Measurements from ENCODE around the gene TGFBR1.

DNA sequence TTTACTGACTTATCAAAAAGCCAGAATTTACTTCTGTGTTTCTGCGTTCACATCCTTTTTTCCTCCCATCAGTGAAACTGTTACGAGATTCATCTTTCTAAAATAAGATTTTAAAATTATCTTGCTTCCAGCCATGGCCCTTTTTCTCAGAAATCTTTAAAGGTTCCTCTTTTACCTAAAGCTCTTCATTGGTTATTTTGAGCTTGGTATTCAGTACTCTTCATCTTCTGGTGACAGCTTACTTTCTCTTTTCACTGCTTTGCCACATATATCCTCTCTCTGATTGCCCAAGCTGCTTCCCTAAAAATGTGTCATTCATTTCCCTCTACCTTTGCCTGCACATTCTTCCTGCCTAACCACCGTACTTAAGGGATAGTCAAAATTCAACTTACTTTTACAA, 32.3 kb downstream of the TGFBR1 start:
- TF ChIP-seq, protein P1, sequence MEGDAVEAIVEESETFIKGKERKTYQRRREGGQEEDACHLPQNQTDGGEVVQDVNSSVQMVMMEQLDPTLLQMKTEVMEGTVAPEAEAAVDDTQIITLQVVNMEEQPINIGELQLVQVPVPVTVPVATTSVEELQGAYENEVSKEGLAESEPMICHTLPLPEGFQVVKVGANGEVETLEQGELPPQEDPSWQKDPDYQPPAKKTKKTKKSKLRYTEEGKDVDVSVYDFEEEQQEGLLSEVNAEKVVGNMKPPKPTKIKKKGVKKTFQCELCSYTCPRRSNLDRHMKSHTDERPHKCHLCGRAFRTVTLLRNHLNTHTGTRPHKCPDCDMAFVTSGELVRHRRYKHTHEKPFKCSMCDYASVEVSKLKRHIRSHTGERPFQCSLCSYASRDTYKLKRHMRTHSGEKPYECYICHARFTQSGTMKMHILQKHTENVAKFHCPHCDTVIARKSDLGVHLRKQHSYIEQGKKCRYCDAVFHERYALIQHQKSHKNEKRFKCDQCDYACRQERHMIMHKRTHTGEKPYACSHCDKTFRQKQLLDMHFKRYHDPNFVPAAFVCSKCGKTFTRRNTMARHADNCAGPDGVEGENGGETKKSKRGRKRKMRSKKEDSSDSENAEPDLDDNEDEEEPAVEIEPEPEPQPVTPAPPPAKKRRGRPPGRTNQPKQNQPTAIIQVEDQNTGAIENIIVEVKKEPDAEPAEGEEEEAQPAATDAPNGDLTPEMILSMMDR (IDR thresholded peaks at IDR 0.05) = no peak
- TF ChIP-seq POLR2A (IDR thresholded peaks at IDR 0.05) = no peak
- TF ChIP-seq POLR2AphosphoS5 (IDR thresholded peaks at IDR 0.05; ENCODE audit: insufficient read depth in 1 of 2, low read depth in 1 of 2) = no peak

Measured in vagina (tissue), 2 donors.